Measurements from ENCODE around the gene USP2. TPM values are rescaled to one million over a fixed set of nuclear protein-coding genes. Genes with fewer than 3 reads are reported as not detected.
A peak's percentile ranks its signal among the peaks of the same experiment; 100 is the strongest.

USP2 gene
- total RNA-seq, 1 donor from 2014 or later, result 0.63 TPM

GRCh38 chr11:119422809-119423508, 41.5 kb upstream of the USP2 start, which contains the start of gene THY1:
Gene THY1 (minus strand): TSS chr11:119423172. CDS start chr11:119420905, 2,267 bp downstream.
- no peak for DNase-seq (ENCODE audit: low read depth)
- peak within 1 kb of the TSS; percentile 45 for H3K4me3 ChIP-seq (ENCODE audit: low read depth, low read length)

GRCh38 chr11:119421941-119422808, 40.7 kb upstream of the USP2 start:
- H3K4me3 ChIP-seq (ENCODE audit: low read depth, low read length), result peak overlapping the region; percentile 45
- no peak for TF ChIP-seq CTCF (conservative IDR thresholded peaks at IDR 0.05; ENCODE audit: low read depth, low read length)
- no peak for DNase-seq (ENCODE audit: low read depth)

More at GRCh38 chr11:119422809-119423508, 41.5 kb upstream of the USP2 start, which contains the start of gene THY1:
- no peak for TF ChIP-seq CTCF (conservative IDR thresholded peaks at IDR 0.05; ENCODE audit: low read depth, low read length)

GRCh38 chr11:119421351-119421750, 39.9 kb upstream of the USP2 start:
- H3K4me3 ChIP-seq (ENCODE audit: low read depth, low read length), result peak overlapping the region; percentile 45
- DNase-seq (ENCODE audit: low read depth), result no peak
- no peak for TF ChIP-seq CTCF (conservative IDR thresholded peaks at IDR 0.05; ENCODE audit: low read depth, low read length)

- TF ChIP-seq CTCF (conservative IDR thresholded peaks at IDR 0.05; ENCODE audit: low read depth, low read length), result no peak
- H3K4me3 ChIP-seq (ENCODE audit: low read depth, low read length), result no peak overlapping the region
- no peak for DNase-seq (ENCODE audit: low read depth)
These were observed 39.1 kb upstream of the USP2 start for GRCh38 chr11:119420631-119421030.

GRCh38 chr11:119419834-119420492, 38.5 kb upstream of the USP2 start:
- no peak overlapping the region for H3K4me3 ChIP-seq (ENCODE audit: low read depth, low read length)
- DNase-seq (ENCODE audit: low read depth), result peak; percentile 81
- TF ChIP-seq CTCF (conservative IDR thresholded peaks at IDR 0.05; ENCODE audit: low read depth, low read length), result no peak

- DNase-seq (ENCODE audit: low read depth), result no peak
- H3K4me3 ChIP-seq (ENCODE audit: low read depth, low read length), result no peak overlapping the region
- no peak for TF ChIP-seq CTCF (conservative IDR thresholded peaks at IDR 0.05; ENCODE audit: low read depth, low read length)
These were observed 37.8 kb upstream of the USP2 start for GRCh38 chr11:119419246-119419645.

All from epithelial cell of proximal tubule (primary cell).